GM12873 (cell line): ENCODE measurements around the gene GTF2IRD1.

Source experiments
- TF ChIP-seq, protein P1 (sequence below): IDR thresholded peaks from 2 replicates; pipeline ENCODE4 v1.5.1; 2012; ENCODE audit warnings: low read depth, mild to moderate bottlenecking, moderate library complexity, low read length, control low read depth; ENCODE audit not compliant: insufficient read depth; ENCODE audit errors: missing control alignments

The GTF2IRD1 gene

GRCh38 chr7:74498354-74498753, 44.6 kb downstream of the GTF2IRD1 start:
- TF ChIP-seq, protein P1, sequence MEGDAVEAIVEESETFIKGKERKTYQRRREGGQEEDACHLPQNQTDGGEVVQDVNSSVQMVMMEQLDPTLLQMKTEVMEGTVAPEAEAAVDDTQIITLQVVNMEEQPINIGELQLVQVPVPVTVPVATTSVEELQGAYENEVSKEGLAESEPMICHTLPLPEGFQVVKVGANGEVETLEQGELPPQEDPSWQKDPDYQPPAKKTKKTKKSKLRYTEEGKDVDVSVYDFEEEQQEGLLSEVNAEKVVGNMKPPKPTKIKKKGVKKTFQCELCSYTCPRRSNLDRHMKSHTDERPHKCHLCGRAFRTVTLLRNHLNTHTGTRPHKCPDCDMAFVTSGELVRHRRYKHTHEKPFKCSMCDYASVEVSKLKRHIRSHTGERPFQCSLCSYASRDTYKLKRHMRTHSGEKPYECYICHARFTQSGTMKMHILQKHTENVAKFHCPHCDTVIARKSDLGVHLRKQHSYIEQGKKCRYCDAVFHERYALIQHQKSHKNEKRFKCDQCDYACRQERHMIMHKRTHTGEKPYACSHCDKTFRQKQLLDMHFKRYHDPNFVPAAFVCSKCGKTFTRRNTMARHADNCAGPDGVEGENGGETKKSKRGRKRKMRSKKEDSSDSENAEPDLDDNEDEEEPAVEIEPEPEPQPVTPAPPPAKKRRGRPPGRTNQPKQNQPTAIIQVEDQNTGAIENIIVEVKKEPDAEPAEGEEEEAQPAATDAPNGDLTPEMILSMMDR, result no peak

DNA sequence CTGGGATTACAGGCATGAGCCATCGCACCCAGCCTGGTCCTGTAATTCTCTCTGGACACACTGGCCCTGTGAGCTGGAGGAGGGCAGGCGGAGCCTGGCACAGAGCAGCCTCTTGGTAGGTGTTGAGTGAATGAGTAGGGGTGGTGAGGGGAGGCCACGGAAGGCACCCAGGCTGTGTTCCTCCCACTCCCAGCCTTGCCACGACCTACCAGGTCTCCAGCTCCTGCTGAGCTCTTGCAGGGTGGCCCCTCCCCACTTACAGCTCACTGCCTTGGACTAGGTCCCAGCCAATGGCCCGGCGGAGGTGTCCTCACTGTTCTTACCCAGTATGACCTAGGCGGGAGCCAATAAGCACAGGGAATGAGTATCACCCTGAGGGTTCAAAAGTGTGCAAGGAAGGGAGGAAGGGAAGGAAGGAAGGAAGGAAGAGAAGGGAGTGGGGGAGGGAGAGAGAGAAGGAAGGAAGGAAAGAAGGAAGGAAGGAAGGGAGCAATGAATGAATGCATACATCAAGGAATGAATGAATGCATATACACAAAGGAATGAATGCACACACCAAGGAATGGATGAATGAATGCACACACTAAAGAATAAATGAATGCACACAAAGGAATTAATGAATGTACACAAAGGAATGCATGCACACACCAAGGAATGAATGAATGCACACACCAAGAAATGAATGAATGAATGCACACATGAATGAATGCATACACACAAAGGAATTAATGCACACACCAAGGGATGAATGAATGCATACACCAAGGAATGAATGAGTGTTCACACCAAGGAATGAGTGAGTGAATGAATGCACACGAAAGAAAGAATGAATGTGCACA, 45.5 kb downstream of the GTF2IRD1 start:
- TF ChIP-seq, protein P1, result no peak

- TF ChIP-seq, protein P1, result no peak
Measured at GRCh38 chr7:74499835-74500388, 46.2 kb downstream of the GTF2IRD1 start.

GRCh38 chr7:74501298-74501697, 47.6 kb downstream of the GTF2IRD1 start:
- TF ChIP-seq, protein P1, result no peak

- TF ChIP-seq, protein P1, result no peak
Measured at GRCh38 chr7:74502216-74502891, 48.6 kb downstream of the GTF2IRD1 start.

DNA sequence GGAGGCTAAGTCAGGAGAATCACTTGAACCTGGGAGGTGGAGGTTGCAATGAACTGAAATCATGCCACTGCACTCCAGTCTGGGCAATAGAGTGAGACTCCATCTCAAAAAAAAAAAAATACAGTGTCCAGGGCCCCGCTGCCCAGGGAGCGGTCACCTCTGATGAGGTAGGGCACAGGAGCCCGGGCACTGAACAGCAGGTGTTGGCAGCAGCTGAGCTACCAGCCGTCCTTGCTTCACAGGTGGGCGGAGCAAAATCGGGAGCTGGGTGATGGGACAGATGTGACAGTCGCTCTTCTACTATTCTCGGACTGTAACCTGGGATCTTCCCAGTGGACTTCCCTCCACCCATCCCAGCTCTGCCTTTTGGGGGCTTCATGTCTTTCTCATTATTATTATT, 49.4 kb downstream of the GTF2IRD1 start:
- TF ChIP-seq, protein P1, result no peak

DNA sequence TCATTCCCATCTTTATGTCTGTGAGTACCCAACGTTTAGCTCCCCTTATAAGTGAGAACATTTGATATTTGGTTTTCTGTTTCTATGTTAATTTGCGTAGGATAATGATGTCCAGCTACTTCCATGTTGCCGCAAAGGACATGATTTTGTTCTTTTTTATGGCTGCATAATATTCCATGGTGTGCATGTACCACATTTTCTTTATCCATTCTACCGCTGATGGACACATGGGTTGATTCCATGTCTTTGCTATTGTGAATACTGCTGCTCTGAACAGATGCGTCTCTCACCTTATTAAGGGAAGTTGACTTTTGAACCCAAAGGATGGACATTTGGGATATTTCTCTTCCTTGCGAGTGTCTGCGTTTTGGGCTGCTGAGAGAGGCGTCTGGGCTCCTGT, 50.2 kb downstream of the GTF2IRD1 start:
- TF ChIP-seq, protein P1, result no peak
